ENCODE results near the gene HLA-DPA1. TPM values are rescaled to one million over a fixed set of nuclear protein-coding genes. Genes with fewer than 3 reads are reported as not detected.
"Not testable (repeated sequence)": the region's sequence is repeated elsewhere in the genome, so short reads cannot be mapped to it uniquely, and the experiment has no call there.

HLA-DPA1 gene
- total RNA-seq, 1 donor from 2014 or later, result 7.3 TPM

- no peak for DNase-seq (ENCODE audit: extremely low read depth, low read depth, low spot score)
Observed at GRCh38 chr6:33065312-33065711, 8.1 kb downstream of the HLA-DPA1 start.

- no peak for DNase-seq (ENCODE audit: extremely low read depth, low read depth, low spot score)
Observed at GRCh38 chr6:33064723-33065122, 8.7 kb downstream of the HLA-DPA1 start.

GRCh38 chr6:33063435-33063834 lies 10.0 kb downstream of the HLA-DPA1 start:
- DNase-seq (ENCODE audit: extremely low read depth, low read depth, low spot score), result not testable (repeated sequence)

- no peak for DNase-seq (ENCODE audit: extremely low read depth, low read depth, low spot score)
Observed at GRCh38 chr6:33061987-33062386, 11.5 kb downstream of the HLA-DPA1 start.

GRCh38 chr6:33057222-33058150 lies 16.0 kb downstream of the HLA-DPA1 start:
- DNase-seq (ENCODE audit: extremely low read depth, low read depth, low spot score), result no peak

- DNase-seq (ENCODE audit: extremely low read depth, low read depth, low spot score), result no peak
Observed at GRCh38 chr6:33053230-33053629, 20.2 kb downstream of the HLA-DPA1 start.

GRCh38 chr6:33052627-33053026 lies 20.8 kb downstream of the HLA-DPA1 start:
- no peak for DNase-seq (ENCODE audit: extremely low read depth, low read depth, low spot score)

- DNase-seq (ENCODE audit: extremely low read depth, low read depth, low spot score), result no peak
Observed at GRCh38 chr6:33050014-33050810, 23.2 kb downstream of the HLA-DPA1 start.

GRCh38 chr6:33049323-33050013 lies 24.0 kb downstream of the HLA-DPA1 start:
- no peak for DNase-seq (ENCODE audit: extremely low read depth, low read depth, low spot score)

GRCh38 chr6:33040157-33040556 lies 33.3 kb downstream of the HLA-DPA1 start:
- no peak for DNase-seq (ENCODE audit: extremely low read depth, low read depth, low spot score)

GRCh38 chr6:33036535-33036934 lies 36.9 kb downstream of the HLA-DPA1 start:
- DNase-seq (ENCODE audit: extremely low read depth, low read depth, low spot score), result no peak

- DNase-seq (ENCODE audit: extremely low read depth, low read depth, low spot score), result no peak
Observed at GRCh38 chr6:33034554-33034953, 38.9 kb downstream of the HLA-DPA1 start.

- DNase-seq (ENCODE audit: extremely low read depth, low read depth, low spot score), result no peak
Observed at GRCh38 chr6:33030245-33030644, 43.2 kb downstream of the HLA-DPA1 start.

GRCh38 chr6:33029328-33030184 lies 43.9 kb downstream of the HLA-DPA1 start:
- no peak for DNase-seq (ENCODE audit: extremely low read depth, low read depth, low spot score)

- DNase-seq (ENCODE audit: extremely low read depth, low read depth, low spot score), result no peak
Observed at GRCh38 chr6:33028220-33028849, 45.1 kb downstream of the HLA-DPA1 start.

- no peak for DNase-seq (ENCODE audit: extremely low read depth, low read depth, low spot score)
Observed at GRCh38 chr6:33024521-33024920, 48.9 kb downstream of the HLA-DPA1 start.

- DNase-seq (ENCODE audit: extremely low read depth, low read depth, low spot score), result no peak
Observed at GRCh38 chr6:33023536-33023935, 49.9 kb downstream of the HLA-DPA1 start.

- DNase-seq (ENCODE audit: extremely low read depth, low read depth, low spot score), result no peak
Observed at GRCh38 chr6:33021917-33022316, 51.5 kb downstream of the HLA-DPA1 start.

GRCh38 chr6:33019372-33019771 lies 54.1 kb downstream of the HLA-DPA1 start:
- DNase-seq (ENCODE audit: extremely low read depth, low read depth, low spot score), result no peak

GRCh38 chr6:33018904-33019303 lies 54.5 kb downstream of the HLA-DPA1 start:
- no peak for DNase-seq (ENCODE audit: extremely low read depth, low read depth, low spot score)
